Effector memory CD4-positive, alpha-beta T cell (primary cell): ENCODE results near the gene CHCHD4.
A peak's percentile ranks its signal among the peaks of the same experiment; 100 is the strongest.

Experiments used
- DNase-seq, 3 donors: peaks; one replicate each; pipeline ENCODE4 v3.0.0-alpha.2; 2020
- H3K27ac ChIP-seq: 2 replicates; pipeline ENCODE4 v1.7.0; 2013; ENCODE audit warnings: mild to moderate bottlenecking, low read length, moderate library complexity; ENCODE audit not compliant: insufficient read depth, poor library complexity, severe bottlenecking
- H3K27me3 ChIP-seq: replicated peaks from 2 replicates; pipeline ENCODE4 v1.7.0; 2013; ENCODE audit warnings: mild to moderate bottlenecking, low read length; ENCODE audit not compliant: insufficient read depth, control insufficient read depth, poor library complexity, severe bottlenecking
- H3K36me3 ChIP-seq: 2 replicates; pipeline ENCODE4 v1.7.0; 2013; ENCODE audit warnings: mild to moderate bottlenecking, low read length, moderate library complexity; ENCODE audit not compliant: control insufficient read depth, insufficient read depth
- H3K4me1 ChIP-seq: 2 replicates; pipeline ENCODE4 v1.7.0; 2013; ENCODE audit warnings: low read length, mild to moderate bottlenecking; ENCODE audit not compliant: control insufficient read depth, insufficient read depth, poor library complexity, severe bottlenecking
- H3K4me3 ChIP-seq: 2 replicates; pipeline ENCODE4 v1.7.0; 2013; ENCODE audit warnings: low read length, low read depth, mild to moderate bottlenecking; ENCODE audit not compliant: insufficient read depth, poor library complexity, severe bottlenecking
- H3K9me3 ChIP-seq: 2 replicates; pipeline ENCODE4 v1.7.0; 2013; ENCODE audit warnings: mild to moderate bottlenecking, low read length, moderate library complexity; ENCODE audit not compliant: control insufficient read depth
- total RNA-seq, 3 donors: gene quantifications; one replicate each; lab custom pipeline; 2026; lab: John Stamatoyannopoulos, UW

Gene CHCHD4
- 2.2 to 4.7 (median 2.7) reads per million in 3 donors for total RNA-seq

DNA sequence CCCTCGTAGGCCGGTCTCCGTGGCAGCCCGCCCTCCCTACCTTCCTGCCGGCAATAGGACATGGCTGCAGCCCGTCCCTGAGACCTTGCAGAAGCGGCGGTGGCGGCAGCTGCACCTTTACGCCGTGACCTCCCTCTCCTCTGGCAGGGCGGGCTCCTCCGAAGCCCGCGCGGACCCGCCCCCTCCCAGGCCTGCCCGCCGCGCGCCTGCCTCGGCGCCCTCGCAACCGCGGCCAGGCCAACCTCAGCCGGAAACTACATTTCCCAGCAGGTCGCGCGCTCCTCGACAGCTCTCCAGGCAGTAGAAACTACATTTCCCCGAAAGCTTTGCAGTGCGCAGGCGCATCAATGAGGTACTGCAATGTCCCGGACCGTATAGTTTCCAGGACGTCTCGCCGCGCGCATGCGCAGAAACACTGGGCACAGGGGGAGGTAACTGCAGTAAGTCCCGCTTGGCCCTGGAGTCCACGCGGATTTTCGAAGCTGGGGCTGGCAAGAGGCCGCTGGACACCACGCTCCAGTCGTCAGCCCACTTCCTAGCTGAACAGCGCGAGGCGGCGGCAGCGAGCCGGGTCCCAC is at the start of gene CHCHD4, which contains the start of gene TMEM43:
TSS of gene CHCHD4 (minus strand) at position 256 of the 578 bp plus-strand sequence. CDS start at position 62, 194 bp downstream.
TSS of gene TMEM43 (plus strand) at position 438 of the 578 bp plus-strand sequence. CDS start 142 bp downstream, outside the sequence.
- DNase-seq, result peak; percentile 97 to 99 (median 98)
- H3K27ac ChIP-seq, result peak within 1 kb of the TSS; percentile 92
- peak within 1 kb of the TSS; percentile 97 for H3K4me3 ChIP-seq
- peaks cover 31% of the 10 kb centered on the region for H3K4me1 ChIP-seq
- H3K36me3 ChIP-seq, result peaks cover 27% of the 10 kb centered on the region
- H3K9me3 ChIP-seq, result no peaks in the 10 kb centered on the region
- no peaks in the 10 kb centered on the region for H3K27me3 ChIP-seq

DNA sequence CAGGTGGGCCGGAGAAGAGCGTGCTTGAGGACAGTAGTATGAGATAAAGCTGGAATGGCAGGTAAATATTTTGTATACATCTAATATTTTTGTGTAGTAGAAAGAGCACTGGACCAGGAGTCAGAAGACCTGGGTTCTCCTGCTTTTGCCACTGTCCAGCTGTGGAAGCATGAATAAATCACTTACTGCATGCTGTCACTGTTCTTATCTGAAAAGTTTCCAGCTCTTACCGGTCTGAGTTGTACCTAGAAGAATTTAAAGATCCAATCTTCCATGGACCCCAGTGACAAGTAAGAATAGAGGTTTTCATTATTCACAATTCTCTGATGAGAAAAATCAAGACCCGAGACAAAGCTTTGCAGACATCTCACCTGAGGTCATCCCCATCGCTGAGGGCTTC is 47.8 kb upstream of the CHCHD4 start:
- no peak for DNase-seq
- H3K27ac ChIP-seq, result no peak overlapping the region
- H3K36me3 ChIP-seq, result peaks cover 53% of the 10 kb centered on the region
- no peaks in the 10 kb centered on the region for H3K9me3 ChIP-seq
- no peaks in the 10 kb centered on the region for H3K27me3 ChIP-seq
- peaks cover 34% of the 10 kb centered on the region for H3K4me1 ChIP-seq
- no peak overlapping the region for H3K4me3 ChIP-seq

GRCh38 chr3:14170531-14171159 is 46.0 kb upstream of the CHCHD4 start:
- Histone ChIP-seq H3K4me1 (peaks cover 16% of the 10 kb centered on the region), H3K4me3 (no peak overlapping the region), H3K9me3 (no peaks in the 10 kb centered on the region), H3K27me3 (no peaks in the 10 kb centered on the region), H3K27ac (no peak overlapping the region), H3K36me3 (peaks cover 70% of the 10 kb centered on the region)
- DNase-seq, result no peak

- Histone ChIP-seq H3K9me3 (no peaks in the 10 kb centered on the region), H3K27me3 (no peaks in the 10 kb centered on the region), H3K36me3 (peaks cover 78% of the 10 kb centered on the region), H3K4me1 (peaks cover 8% of the 10 kb centered on the region), H3K4me3 (no peak overlapping the region), H3K27ac (no peak overlapping the region)
- DNase-seq, result no peak
Observed at GRCh38 chr3:14169871-14170270, 45.2 kb upstream of the CHCHD4 start.

DNA sequence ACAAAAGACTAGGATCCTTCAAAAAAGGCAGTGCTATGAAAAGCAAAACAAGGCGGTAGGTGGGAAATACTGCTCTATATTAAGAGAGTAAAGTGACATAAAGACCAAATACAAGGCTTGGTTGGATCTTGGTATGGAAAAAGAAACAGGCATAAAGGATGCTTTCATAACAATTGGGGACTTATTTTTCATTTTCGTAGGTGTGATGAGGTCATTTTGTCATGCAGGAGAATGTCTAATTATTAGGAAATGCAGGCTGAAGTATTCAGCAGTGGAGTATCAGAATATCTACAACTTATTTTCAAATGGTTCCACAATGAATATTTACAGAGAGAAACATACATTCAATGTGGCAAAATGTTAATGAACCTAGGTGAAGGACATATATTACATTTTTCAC is 44.8 kb upstream of the CHCHD4 start:
- DNase-seq, result no peak
- Histone ChIP-seq H3K4me1 (peaks cover 4% of the 10 kb centered on the region), H3K4me3 (no peak overlapping the region), H3K9me3 (no peaks in the 10 kb centered on the region), H3K36me3 (peaks cover 82% of the 10 kb centered on the region), H3K27ac (no peak overlapping the region), H3K27me3 (no peaks in the 10 kb centered on the region)

GRCh38 chr3:14166877-14167603 is 42.4 kb upstream of the CHCHD4 start:
- Histone ChIP-seq H3K9me3 (no peaks in the 10 kb centered on the region), H3K27ac (no peak overlapping the region), H3K4me3 (no peak overlapping the region), H3K27me3 (no peaks in the 10 kb centered on the region), H3K36me3 (peaks cover 97% of the 10 kb centered on the region), H3K4me1 (no peaks in the 10 kb centered on the region)
- DNase-seq, result no peak

GRCh38 chr3:14162178-14162577 is 37.5 kb upstream of the CHCHD4 start:
- Histone ChIP-seq H3K4me3 (no peak overlapping the region), H3K27ac (no peak overlapping the region), H3K4me1 (no peaks in the 10 kb centered on the region), H3K36me3 (peaks cover 99% of the 10 kb centered on the region), H3K9me3 (peaks cover 4% of the 10 kb centered on the region), H3K27me3 (no peaks in the 10 kb centered on the region)
- DNase-seq, result no peak

DNA sequence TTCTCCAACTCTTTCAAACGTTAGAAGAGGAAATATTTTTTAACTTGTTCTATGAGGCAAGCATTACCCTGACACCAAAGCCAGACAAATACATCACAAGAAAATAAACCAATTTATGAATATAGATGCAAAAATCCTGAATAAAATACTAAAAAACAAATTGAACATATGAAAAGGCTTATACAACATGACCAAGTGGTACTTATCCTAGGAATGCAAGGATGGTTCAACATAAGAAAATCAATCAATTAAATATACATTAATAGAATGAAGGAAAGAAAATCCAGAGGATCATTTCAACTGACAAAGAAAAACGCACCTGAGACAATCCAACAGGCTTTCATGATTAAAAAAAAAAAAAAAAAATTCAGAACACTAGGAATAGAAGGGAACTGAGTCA is 36.6 kb upstream of the CHCHD4 start:
- H3K9me3 ChIP-seq, result peaks cover 4% of the 10 kb centered on the region
- H3K36me3 ChIP-seq, result peaks cover 100% of the 10 kb centered on the region

DNA sequence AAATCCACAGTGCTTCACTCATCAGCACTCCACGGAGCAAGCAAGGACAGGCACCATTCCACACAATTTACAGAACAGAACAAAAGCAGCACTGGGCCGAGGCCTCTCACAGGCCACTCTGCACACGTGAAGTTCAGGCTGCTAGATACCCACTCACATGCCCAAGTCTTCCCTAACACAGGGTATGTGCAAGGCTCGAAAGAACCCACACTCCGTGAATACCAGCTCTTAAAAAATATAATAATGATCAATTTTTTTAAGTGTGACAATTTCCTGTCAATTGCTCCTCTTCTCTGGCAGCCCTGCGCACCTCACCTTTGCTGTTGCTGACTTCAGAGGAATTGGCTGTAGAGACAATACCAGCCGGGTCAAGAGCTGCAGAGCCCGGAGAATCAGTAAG is 34.8 kb upstream of the CHCHD4 start:
- peaks cover 87% of the 10 kb centered on the region for H3K36me3 ChIP-seq
- H3K4me1 ChIP-seq, result no peaks in the 10 kb centered on the region
- H3K9me3 ChIP-seq, result peaks cover 4% of the 10 kb centered on the region
- no peak overlapping the region for H3K4me3 ChIP-seq
- H3K27me3 ChIP-seq, result no peaks in the 10 kb centered on the region
- no peak overlapping the region for H3K27ac ChIP-seq
- DNase-seq, result no peak

More for the DNA sequence above, 36.6 kb upstream of the CHCHD4 start:
- no peaks in the 10 kb centered on the region for H3K27me3 ChIP-seq
- DNase-seq, result no peak
- H3K27ac ChIP-seq, result no peak overlapping the region
- no peaks in the 10 kb centered on the region for H3K4me1 ChIP-seq
- H3K4me3 ChIP-seq, result no peak overlapping the region

- Histone ChIP-seq H3K4me3 (no peak overlapping the region), H3K36me3 (peaks cover 84% of the 10 kb centered on the region), H3K4me1 (no peaks in the 10 kb centered on the region), H3K9me3 (peaks cover 4% of the 10 kb centered on the region), H3K27me3 (no peaks in the 10 kb centered on the region), H3K27ac (no peak overlapping the region)
- no peak for DNase-seq
Observed at GRCh38 chr3:14158370-14158769, 33.7 kb upstream of the CHCHD4 start.
